GM06990 (cell line): ENCODE data around the gene NIM1K.

ENCODE experiments used
- DNase-seq: peaks from one replicate; pipeline ENCODE4 v3.0.0-alpha.2; 2011; ENCODE audit not compliant: insufficient read length; ENCODE audit errors: extremely low read depth
- H3K27me3 ChIP-seq: replicated peaks from 2 replicates; pipeline ENCODE4 v1.6.0; 2011; ENCODE audit warnings: low read length; ENCODE audit not compliant: control insufficient read depth, insufficient read depth
- H3K36me3 ChIP-seq: 2 replicates; pipeline ENCODE4 v1.5.1; 2011; ENCODE audit warnings: low read length; ENCODE audit not compliant: control insufficient read depth, insufficient read depth
- H3K4me3 ChIP-seq: replicated peaks from 2 replicates; pipeline ENCODE4 v1.5.1; 2011; ENCODE audit warnings: low read depth, mild to moderate bottlenecking, control low read depth, low read length
- CTCF ChIP-seq: IDR thresholded peaks from 2 replicates; pipeline ENCODE4 v1.5.1; 2011; ENCODE audit warnings: low read length, control low read depth, mild to moderate bottlenecking, inconsistent platforms; ENCODE audit not compliant: insufficient read depth, poor library complexity, severe bottlenecking

Gene NIM1K

GRCh38 chr5:43287493-43287892, 95.5 kb downstream of the NIM1K start:
- Histone ChIP-seq H3K36me3 (peaks cover 4% of the 10 kb centered on the region), H3K4me3 (no peak overlapping the region), H3K27me3 (no peaks in the 10 kb centered on the region)
- DNase-seq, result no peak
- no peak for TF ChIP-seq CTCF

GRCh38 chr5:43288269-43288831, 96.3 kb downstream of the NIM1K start:
- no peak for DNase-seq
- Histone ChIP-seq H3K36me3 (peaks cover 4% of the 10 kb centered on the region), H3K27me3 (no peaks in the 10 kb centered on the region), H3K4me3 (no peak overlapping the region)
- TF ChIP-seq CTCF, result no peak

- no peak overlapping the region for H3K4me3 ChIP-seq
- TF ChIP-seq CTCF, result no peak
- H3K27me3 ChIP-seq, result no peaks in the 10 kb centered on the region
- no peak for DNase-seq
- peaks cover 9% of the 10 kb centered on the region for H3K36me3 ChIP-seq
Observed at GRCh38 chr5:43290726-43291125, 98.7 kb downstream of the NIM1K start.

GRCh38 chr5:43294226-43294625, 102.2 kb downstream of the NIM1K start:
- Histone ChIP-seq H3K4me3 (no peak overlapping the region), H3K27me3 (no peaks in the 10 kb centered on the region), H3K36me3 (peaks cover 12% of the 10 kb centered on the region)
- no peak for TF ChIP-seq CTCF
- no peak for DNase-seq

- Histone ChIP-seq H3K27me3 (no peaks in the 10 kb centered on the region), H3K4me3 (no peak overlapping the region), H3K36me3 (peaks cover 13% of the 10 kb centered on the region)
- DNase-seq, result no peak
- no peak for TF ChIP-seq CTCF
Observed at GRCh38 chr5:43295202-43295601, 103.2 kb downstream of the NIM1K start.

GRCh38 chr5:43296835-43297234, 104.8 kb downstream of the NIM1K start:
- TF ChIP-seq CTCF, result no peak
- Histone ChIP-seq H3K36me3 (peaks cover 11% of the 10 kb centered on the region), H3K27me3 (no peaks in the 10 kb centered on the region), H3K4me3 (no peak overlapping the region)
- no peak for DNase-seq
